Heart left ventricle (tissue), 16 donors: ENCODE results near the gene NFKB1. TPM values are rescaled to one million over a fixed set of nuclear protein-coding genes. Genes with fewer than 3 reads are reported as not detected.

ENCODE experiments used
- ATAC-seq, 4 donors: fragments of 200-7000 bp; cut with Tn5 transposase; one replicate each; pipeline ENCODE4 v1.9.1; 2020 to 2022; ENCODE audit warnings: moderate library complexity in 4 of 4, mild to moderate bottlenecking in 3 of 4, moderate number of reproducible peaks in 1 of 4
- DNase-seq, 5 donors: peaks; one replicate each; pipeline ENCODE4 v3.0.0-alpha.2; 2020
- H3K27ac ChIP-seq, 12 donors: fragments of 200-600 bp; sonication (generic) in 4 of 12; one replicate each; pipeline versions ENCODE4 v1.5.0 to v1.8.0; 2016 to 2022; ENCODE audit warnings: mild to moderate bottlenecking in 2 of 12
- H3K27me3 ChIP-seq, 9 donors: fragments of 200-600 bp; sonication (generic) in 2 of 9; one replicate each; pipeline versions ENCODE4 v1.5.1 to v1.8.0; 2016 to 2022; ENCODE audit warnings: mild to moderate bottlenecking in 3 of 9
- H3K36me3 ChIP-seq, 9 donors: fragments of 200-600 bp; sonication (generic) in 2 of 9; one replicate each; pipeline versions ENCODE4 v1.5.0 to v1.8.0; 2018 to 2022; ENCODE audit warnings: mild to moderate bottlenecking in 2 of 9
- H3K4me1 ChIP-seq, 12 donors: fragments of 200-600 bp; sonication (generic) in 4 of 12; one replicate each; pipeline versions ENCODE4 v1.5.0 to v1.8.0; 2016 to 2022; ENCODE audit warnings: mild to moderate bottlenecking in 3 of 12
- H3K4me3 ChIP-seq, 12 donors: fragments of 200-600 bp; sonication (generic) in 4 of 12; one replicate each; pipeline versions ENCODE4 v1.5.0 to v1.8.0; 2017 to 2022; ENCODE audit warnings: mild to moderate bottlenecking in 9 of 12, moderate library complexity in 4 of 12
- H3K9me3 ChIP-seq, 12 donors: fragments of 200-600 bp; sonication (generic) in 4 of 12; one replicate each; pipeline versions ENCODE4 v1.5.0 to v1.8.0; 2016 to 2022; ENCODE audit warnings: mild to moderate bottlenecking in 1 of 12
- CTCF ChIP-seq, 12 donors: fragments of 200-600 bp; sonication (generic) in 4 of 12; IDR thresholded peaks; one replicate each; pipeline versions ENCODE4 v1.5.0 to v1.8.0; 2018 to 2022; ENCODE audit warnings: antibody characterized with exemption in 12 of 12, mild to moderate bottlenecking in 5 of 12
- POLR2A ChIP-seq, 2 donors: fragments of 450-650 bp; IDR thresholded peaks; one replicate each; pipeline ENCODE4 v1.6.1; 2017; ENCODE audit warnings: antibody characterized with exemption in 2 of 2, mild to moderate bottlenecking in 2 of 2, moderate library complexity in 2 of 2
- WGBS, 4 donors: extraction: QIAGEN DNeasy Blood & Tissue Kit in 2 of 4; methylation state at CpG; one replicate each; pipeline versions ENCODE4 v1.1.5 to v1.1.7; 2013 to 2018; 5-methylcytosine and 5-hydroxymethylcytosine counted together
- intact Hi-C, 10 donors: fragments of 100-400 bp; cut with DNase I; formaldehyde crosslinking; loops; one replicate each; pipeline versions ENCODE4 v1.11.1 to v1.14.2; 2022
- polyA plus RNA-seq, 2 donors: library from polyadenylated mRNA; stranded (reverse); fragments of 200-250 nt; gene quantifications; one replicate each; pipeline ENCODE4 v1.2.3, GENCODE V29; 2013
- total RNA-seq, 9 donors: library from RNA; depleted of rRNA in 2 of 9; stranded (reverse); fragments of >200 nt in 2 of 9; fragmentation: NEBNext Ultra II Directional in 3 of 9; extraction: Animal tissue kit (Norgen Biotek cat#: 25700) in 3 of 9; gene quantifications; one replicate each; pipeline versions ENCODE4 v1.1.0 to v1.2.4, GENCODE V29; 2016 to 2023
- donor health status: ischemic (EF 13 %, LVEDD 7.1; RV severe dilation, severe dysfunction).
- donor health status: healthy with polysubstance abuse.
- donor health status: DM: no; HTN: yes; CAD: no.
- donor health status: DM: no; HTN: no; CAD: no.
- donor health status: ischemic (EF 25% LVEDD 6.9; RV normal size, moderate dysfunction).
- donor health status: ischemic (EF 25% LVEDD 5.7; RV mildly dilated, moderate dysfunction).
- donor health status: healthy.
- donor health status: DM: yes; HTN: yes; CAD: no.
- donor health status: ischemic (EF 35%, LVEDD 5.7; RV mildly dilated, moderate dysfunction).
- donor health status: nonischemic (EF 11% LVEDD 7.7; RV severe dilation, severe dysfunction).
- donor health status: DM: yes; HTN: yes; CAD: no.
- donor health status: PGD.
- donor health status: ischemic (EF 29% LVEDD 5.4; RV normal size, mild dysfunction).
- donor health status: nonischemic (EF 23%, LVEDD 6.1; RV moderate dilation, normal function).

NFKB1 gene
- total and polyA plus RNA-seq, 11 donors = 4.8 to 34.1 (median 19.2) TPM

- peaks cover 0 to 13% (median 1%) of the 10 kb centered on the region in 12 donors for H3K9me3 ChIP-seq
- intact Hi-C loops = loop anchor here in 1 of 10 donors (10.0 kb wide), 1 partner anchor 88 kb away; the partner anchor contains the start of gene NFKB1
- DNase-seq (no peak), ATAC-seq (no peak)
- no peak overlapping the region for H3K4me3 ChIP-seq
- TF ChIP-seq CTCF (IDR thresholded peaks at IDR 0.05) (no peak), POLR2A (IDR thresholded peaks at IDR 0.05) (no peak)
- no peaks in the 10 kb centered on the region for H3K27me3 ChIP-seq
- WGBS, 4 donors = 90 to 94% (median 93%) methylated on average over 7 of the region's 7 CpGs
- H3K36me3 ChIP-seq = peaks cover 0 to 77% (median 68%) of the 10 kb centered on the region in 9 donors
- H3K4me1 ChIP-seq = peaks cover 0 to 18% (median 5%) of the 10 kb centered on the region in 12 donors
- no peak overlapping the region for H3K27ac ChIP-seq
Measured at GRCh38 chr4:102593147-102593546, 92.0 kb downstream of the NFKB1 start.

DNA sequence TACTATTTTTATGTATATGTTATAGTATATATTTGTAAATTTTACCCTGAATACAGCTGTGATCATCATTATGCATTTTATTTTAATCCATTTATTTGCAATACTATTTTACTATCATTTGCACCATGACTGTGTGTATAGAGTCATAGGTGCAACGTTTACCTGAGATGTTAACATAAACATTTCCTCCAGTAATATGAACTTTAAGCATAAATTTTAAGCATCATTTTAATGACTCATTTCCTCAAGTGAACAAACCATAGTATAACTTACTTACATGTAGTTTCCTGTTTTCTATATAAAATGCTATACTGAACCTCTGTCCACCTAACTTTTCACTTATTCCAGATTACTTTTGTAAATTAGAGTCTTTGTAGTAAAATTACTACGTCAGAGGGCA, 92.8 kb downstream of the NFKB1 start:
- DNase-seq (no peak), ATAC-seq (no peak)
- intact Hi-C loops = loop anchor here in 1 of 10 donors (10.0 kb wide), 1 partner anchor 89 kb away; the partner anchor contains the start of gene NFKB1
- Histone ChIP-seq H3K4me1 (peaks cover 0 to 25% (median 8%) of the 10 kb centered on the region in 12 donors), H3K36me3 (peaks cover 0 to 78% (median 75%) of the 10 kb centered on the region in 9 donors), H3K27me3 (no peaks in the 10 kb centered on the region), H3K27ac (no peak overlapping the region), H3K9me3 (peaks cover 0 to 13% (median 1%) of the 10 kb centered on the region in 12 donors), H3K4me3 (no peak overlapping the region)
- WGBS, 4 donors = 63 to 87% (median 85%) methylated on average over 2 of the region's 2 CpGs
- TF ChIP-seq CTCF (IDR thresholded peaks at IDR 0.05) (no peak), POLR2A (IDR thresholded peaks at IDR 0.05) (no peak)

DNA sequence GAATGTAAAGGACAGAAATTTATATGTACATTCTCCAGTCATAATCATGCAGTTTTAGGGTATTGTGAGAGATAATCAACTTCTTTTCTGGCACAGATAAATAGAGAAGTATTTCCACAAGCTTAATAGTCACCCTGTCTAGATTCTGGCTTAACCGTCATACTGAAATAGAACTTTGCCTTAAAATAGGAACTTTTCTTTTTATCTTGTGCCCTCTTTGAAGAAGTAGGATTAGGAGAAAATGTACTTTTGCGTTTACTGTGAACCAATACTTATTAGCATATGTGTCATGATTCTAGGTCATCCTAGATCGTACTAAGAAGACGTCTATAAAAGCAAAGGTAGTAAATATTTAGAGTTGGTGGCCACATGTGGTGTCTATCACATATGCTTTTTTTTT, 95.4 kb downstream of the NFKB1 start:
- peaks cover 0 to 3% (median 0%) of the 10 kb centered on the region in 12 donors for H3K9me3 ChIP-seq
- peaks cover 0 to 90% (median 82%) of the 10 kb centered on the region in 9 donors for H3K36me3 ChIP-seq
- peaks cover 0 to 25% (median 8%) of the 10 kb centered on the region in 12 donors for H3K4me1 ChIP-seq
- no peak for DNase-seq
- H3K4me3 ChIP-seq = no peak overlapping the region
- TF ChIP-seq CTCF (IDR thresholded peaks at IDR 0.05) = no peak
- TF ChIP-seq POLR2A (IDR thresholded peaks at IDR 0.05) = no peak
- intact Hi-C loops = loop anchor here in 2 of 10 donors (5.0 to 10.0 kb wide), 2 partner anchors 92 to 94 kb away; partner anchors contain the start of gene NFKB1 (in 2 of the 2)
- no peak overlapping the region for H3K27ac ChIP-seq
- WGBS, 4 donors = 86 to 92% (median 88%) methylated on average over 4 of the region's 4 CpGs
- no peaks in the 10 kb centered on the region for H3K27me3 ChIP-seq
- no peak for ATAC-seq

- Histone ChIP-seq H3K9me3 (no peaks in the 10 kb centered on the region), H3K36me3 (peaks cover 0 to 100% (median 94%) of the 10 kb centered on the region in 9 donors), H3K27me3 (no peaks in the 10 kb centered on the region), H3K27ac (peak overlapping the region in 7 of 12 donors; percentile 5 to 55 (median 13)), H3K4me1 (peaks cover 0 to 15% (median 8%) of the 10 kb centered on the region in 12 donors), H3K4me3 (no peak overlapping the region)
- DNase-seq = no peak
- WGBS, 4 donors = 59 to 79% (median 67%) methylated on average over 1 of the region's 1 CpG
- intact Hi-C loops = loop anchor here in 2 of 10 donors (5.0 to 10.0 kb wide), 2 partner anchors 93 to 96 kb away; partner anchors contain the start of gene NFKB1 (in 2 of the 2)
- peak; percentile 53 to 79 (median 69) for ATAC-seq
- no peak for TF ChIP-seq CTCF (IDR thresholded peaks at IDR 0.05)
Measured at GRCh38 chr4:102598086-102598761, 97.1 kb downstream of the NFKB1 start.
